GM19395 (cell line): ENCODE results near the gene SYNPO2.
"Not testable (repeated sequence)": the region's sequence is repeated elsewhere in the genome, so short reads cannot be mapped to it uniquely, and the experiment has no call there.

Experiments
- ATAC-seq: cut with Tn5 transposase; IDR thresholded peaks from one replicate; pipeline ENCODE4 v1.9.1; 2021; ENCODE audit warnings: mild to moderate bottlenecking, moderate library complexity; ENCODE audit not compliant: unreplicated experiment

Gene SYNPO2

DNA sequence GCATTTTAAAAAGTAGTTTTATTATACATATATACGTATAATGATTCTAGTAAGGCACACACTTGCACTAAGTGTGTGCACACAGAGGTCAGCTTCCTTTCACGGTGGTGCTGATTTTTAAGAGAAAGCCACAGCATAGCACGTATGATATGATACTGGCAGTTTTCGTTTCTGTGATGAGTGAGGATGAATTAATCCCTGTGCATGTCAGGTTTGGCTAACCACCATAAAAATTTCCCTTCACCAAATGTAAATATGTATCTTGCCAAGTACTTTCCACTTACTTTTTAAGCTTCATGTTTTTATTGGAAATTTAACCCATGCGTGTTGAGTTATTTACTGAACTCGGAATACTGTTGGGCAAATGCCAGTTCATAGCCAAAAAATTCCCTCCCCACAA, 84.6 kb downstream of the SYNPO2 start:
- ATAC-seq: no peak

GRCh38 chr4:118974758-118975157, 86.1 kb downstream of the SYNPO2 start:
- no peak for ATAC-seq

GRCh38 chr4:118975449-118976192, 87.0 kb downstream of the SYNPO2 start:
- no peak for ATAC-seq

DNA sequence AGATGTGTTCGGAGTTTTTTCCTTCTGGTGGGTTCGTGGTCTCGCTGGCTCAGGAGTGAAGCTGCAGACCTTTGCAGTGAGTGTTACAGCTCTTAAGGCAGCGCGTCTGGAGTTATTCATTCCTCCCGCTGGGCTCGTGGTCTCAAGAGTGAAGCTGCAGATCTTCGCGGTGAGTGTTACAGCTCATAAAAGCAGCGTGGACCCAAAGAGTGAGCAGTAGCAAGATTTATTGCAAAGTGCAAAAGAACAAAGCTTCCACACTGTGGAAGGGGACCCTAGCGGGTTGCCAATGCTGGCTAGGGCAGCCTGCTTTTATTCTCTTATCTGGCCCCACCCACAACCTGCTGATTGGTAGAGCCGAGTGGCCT, 87.5 kb downstream of the SYNPO2 start:
- ATAC-seq: not testable (repeated sequence)

GRCh38 chr4:118977100-118977499, 88.4 kb downstream of the SYNPO2 start:
- not testable (repeated sequence) for ATAC-seq

GRCh38 chr4:118979712-118980111, 91.1 kb downstream of the SYNPO2 start:
- ATAC-seq: no peak

DNA sequence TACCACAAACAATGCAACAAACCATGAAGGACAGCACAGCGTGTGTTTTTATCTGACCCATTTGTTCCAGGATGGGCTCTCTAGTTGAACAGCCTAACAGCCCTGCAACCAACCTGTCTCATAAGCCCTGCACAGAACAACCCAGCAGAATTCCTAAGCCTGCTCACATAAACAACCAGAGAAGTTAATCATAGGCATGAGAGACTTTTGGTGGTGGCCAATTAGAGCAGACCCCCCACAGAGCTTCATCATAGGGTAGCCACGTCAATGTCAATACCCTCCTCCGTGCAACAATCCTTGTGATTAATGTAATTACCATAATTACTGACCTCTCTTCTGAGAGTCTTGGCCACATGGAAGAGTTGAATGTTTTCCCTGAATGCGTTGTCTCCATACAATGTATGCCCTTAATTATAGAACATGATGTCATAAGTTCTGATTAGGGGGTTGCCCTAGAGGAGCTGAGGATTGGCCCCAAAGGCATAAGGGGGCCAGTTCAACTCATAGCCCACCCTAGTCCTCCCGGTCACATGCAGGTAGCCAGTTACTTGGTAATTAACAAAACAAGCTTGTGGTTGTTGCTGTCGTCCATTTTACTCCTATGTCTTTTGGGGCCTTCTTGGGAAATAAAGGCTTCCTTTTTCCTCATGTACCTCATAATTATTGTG, 92.7 kb downstream of the SYNPO2 start:
- no peak for ATAC-seq

DNA sequence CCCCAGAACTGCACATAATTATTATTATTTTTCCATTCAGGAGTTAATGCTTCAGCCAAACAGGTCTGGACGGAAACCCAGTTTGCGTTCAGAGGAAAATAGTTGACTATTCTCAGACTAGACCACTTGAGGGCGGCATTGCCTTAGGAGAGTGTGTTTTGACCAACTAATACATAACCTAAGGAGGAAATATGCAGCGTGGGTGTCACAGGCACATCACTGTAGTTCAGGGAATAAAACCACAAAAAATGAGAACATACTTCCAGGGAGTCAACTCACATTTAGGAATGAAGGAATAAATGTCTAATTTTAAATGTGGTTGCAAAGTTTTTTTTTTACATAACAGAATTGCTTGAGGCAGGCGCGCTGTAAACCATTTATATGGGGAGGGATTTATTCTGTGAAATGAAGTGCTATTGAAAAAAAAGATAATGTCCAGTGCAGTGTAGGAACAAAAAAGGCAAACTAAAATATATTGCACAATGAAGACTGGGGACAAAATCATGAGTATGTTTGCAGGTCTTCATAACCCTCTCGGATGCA, 93.3 kb downstream of the SYNPO2 start:
- peak; percentile 90 for ATAC-seq

- no peak for ATAC-seq
Observed at GRCh38 chr4:118983293-118983692, 94.6 kb downstream of the SYNPO2 start.

DNA sequence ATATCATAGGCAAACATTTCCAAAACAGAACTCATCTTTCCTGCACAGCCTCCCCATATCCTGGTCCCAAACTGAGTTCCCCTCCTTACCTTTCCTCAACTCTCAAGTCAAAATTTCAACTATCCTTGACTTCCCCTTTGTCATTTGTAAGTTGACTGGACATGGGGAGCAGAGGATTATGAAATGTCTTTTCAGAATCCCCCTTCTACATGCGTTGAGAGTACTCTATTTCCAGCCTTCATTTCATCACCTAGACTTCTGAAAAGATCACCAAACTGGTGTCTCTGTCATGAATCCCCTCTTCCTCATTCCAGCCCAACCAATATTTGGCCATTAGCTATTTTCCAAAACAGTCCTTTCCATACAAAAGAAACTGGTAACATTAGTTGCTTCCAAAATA, 95.2 kb downstream of the SYNPO2 start:
- ATAC-seq: no peak

- ATAC-seq: no peak
Observed at GRCh38 chr4:118985170-118986000, 96.7 kb downstream of the SYNPO2 start.

DNA sequence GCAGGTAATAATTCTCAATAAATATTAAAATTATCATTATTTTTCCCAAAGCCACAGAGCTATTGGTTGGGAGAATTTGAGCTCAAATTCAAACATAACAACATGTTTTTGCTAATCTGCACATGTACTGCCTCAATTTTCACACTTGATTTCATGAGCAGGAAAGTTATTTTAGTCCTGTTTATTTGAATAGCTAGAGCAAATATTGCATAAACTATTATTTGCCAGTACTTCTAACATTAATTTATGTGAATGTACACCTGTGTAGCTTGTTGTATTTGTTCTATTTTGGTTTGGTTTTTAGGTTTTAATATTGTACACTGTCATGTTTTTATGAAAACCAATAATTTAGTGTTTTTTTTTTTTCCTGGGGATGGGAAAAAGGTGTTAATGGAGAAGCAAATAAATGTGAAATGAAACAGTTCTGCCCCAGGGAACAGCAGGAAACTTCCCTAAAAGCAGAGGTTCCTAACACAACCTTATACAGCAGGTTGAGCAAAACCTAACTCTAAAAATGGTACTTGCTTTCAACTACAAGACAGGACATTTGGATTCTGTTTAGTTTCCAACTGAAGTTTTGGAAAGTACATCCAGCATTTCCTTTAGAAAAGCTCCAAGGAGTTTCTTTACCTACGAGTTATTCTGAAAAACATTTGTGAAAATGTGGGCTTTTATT, 99.4 kb downstream of the SYNPO2 start:
- ATAC-seq: no peak

DNA sequence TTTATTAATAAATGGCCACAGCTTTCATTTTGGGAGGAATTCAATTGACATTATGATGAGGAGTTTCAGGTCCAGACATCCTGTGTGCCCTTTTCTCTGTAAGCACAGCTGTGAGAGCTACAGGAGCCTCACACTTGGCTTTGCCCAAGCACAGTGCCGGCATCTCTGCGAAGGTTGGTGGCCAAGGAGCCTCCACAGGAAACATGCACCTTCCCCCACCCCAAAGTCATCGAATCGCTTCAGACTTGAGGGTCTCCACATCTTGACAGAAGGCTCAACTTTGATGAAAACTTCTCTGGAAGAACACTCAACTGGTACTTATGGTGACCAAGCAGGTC, 100.0 kb downstream of the SYNPO2 start:
- no peak for ATAC-seq

- ATAC-seq: no peak
Observed at GRCh38 chr4:118989098-118990080, 100.7 kb downstream of the SYNPO2 start.

DNA sequence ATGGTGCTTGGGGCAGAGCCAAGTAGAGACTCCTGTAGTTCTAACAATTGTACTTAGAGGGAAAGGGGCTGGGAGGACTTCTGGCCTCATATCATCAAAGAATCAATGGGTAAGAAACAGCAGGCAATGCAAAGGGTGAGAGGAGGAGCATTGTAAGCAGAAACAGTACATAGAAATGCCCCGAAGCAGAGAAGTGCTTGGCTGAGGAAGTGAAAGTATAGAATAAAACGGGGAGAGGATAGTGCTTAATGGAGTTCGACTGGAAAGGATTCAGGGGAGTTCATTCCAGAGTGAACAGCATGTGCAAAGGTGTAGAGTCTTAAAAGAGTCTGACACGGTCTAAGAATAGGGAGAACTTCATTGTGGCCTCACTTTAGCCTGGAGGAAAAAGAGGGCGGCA, 103.0 kb downstream of the SYNPO2 start:
- no peak for ATAC-seq

DNA sequence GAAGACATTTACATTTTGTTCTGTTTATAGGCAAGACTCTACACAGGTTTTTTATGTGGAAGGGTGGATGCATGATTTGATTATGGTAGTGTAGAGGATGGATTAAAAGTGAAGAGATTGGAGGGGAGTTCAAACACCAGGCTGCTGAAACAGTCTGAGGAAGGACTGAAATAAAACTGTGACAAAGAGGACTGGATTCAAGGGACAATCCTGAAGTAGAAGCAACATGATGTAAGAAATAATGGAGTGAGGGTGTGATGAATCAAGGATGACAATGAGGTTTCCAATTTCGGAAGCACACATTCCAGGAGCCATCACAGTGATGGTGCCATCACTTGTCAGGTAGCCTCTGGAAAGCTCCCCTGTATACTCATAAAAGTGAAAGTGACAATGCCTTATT, 103.5 kb downstream of the SYNPO2 start:
- no peak for ATAC-seq

DNA sequence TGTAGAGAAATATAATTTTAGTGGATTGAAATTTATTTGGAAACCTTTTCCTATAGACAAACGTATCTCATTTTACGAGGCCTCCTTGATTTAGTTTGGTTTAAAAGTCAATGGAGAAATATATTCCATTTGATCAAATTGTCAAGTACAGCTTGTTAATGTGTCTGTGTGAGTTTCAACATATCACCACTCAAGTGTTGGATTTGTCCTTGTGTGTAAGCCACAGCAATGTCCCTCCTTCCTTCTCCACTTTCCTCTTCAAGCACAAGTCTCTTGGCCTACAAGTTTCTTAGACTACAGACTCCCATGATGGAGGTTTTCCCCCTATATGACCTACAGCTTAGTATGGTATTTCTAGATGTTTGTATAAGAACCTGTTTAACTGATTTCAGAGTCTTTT, 104.7 kb downstream of the SYNPO2 start:
- no peak for ATAC-seq

DNA sequence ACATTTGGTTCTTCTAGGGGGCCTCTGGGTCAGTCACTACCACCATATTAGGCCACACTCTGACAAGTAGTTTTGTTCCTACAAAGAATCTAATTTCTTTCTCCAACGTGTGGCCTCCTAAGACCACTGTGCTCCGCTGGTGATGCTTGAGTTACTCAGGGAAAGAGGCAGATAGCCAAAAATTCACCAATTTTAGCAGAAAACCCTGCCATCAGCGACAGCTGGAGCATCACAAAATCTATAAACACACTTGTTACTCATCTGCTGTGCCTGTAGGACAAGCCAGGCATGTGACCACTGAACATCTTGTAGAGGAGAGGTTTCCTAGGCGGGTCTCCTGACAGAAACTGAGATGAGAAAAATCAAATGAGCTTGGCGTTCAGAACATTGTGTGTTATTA, 105.4 kb downstream of the SYNPO2 start:
- ATAC-seq: no peak

DNA sequence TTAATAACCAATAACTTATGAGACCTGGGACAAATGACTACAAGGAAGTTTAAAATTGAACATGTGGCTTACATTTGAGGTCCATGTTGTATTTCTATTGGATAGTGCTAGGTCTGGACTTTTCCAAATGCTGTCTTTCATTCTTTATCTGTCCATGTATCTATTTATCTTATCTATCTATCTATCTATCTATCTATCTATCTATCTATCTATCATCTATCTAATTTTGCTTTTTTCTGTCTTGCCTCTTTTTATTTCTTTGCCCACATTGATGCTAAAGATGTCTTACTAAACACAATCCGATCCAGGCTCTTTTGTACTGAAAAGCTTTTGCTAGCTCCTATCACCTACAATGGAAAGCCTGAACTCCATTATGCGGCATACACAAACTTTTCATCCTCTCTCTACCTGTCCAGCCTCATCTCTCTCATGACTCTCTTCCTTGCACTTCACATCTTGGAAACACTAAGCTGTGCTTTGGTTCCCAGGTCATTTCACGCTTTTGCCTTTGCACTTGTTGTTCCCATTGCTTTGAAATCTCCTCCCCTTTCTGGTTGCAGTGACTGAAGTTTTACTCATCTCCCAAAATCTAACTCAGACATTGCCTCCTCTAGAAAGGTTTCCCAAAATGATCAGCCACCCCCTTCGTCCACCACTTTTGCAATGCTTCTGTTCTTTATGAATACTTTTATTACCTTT, 107.2 kb downstream of the SYNPO2 start:
- ATAC-seq: no peak
